Omental fat pad (tissue), 4 donors: ENCODE results near the gene NCDN. TPM values are rescaled to one million over a fixed set of nuclear protein-coding genes. Genes with fewer than 3 reads are reported as not detected.
A peak's percentile ranks its signal among the peaks of the same experiment; 100 is the strongest.

Experiments used
- ATAC-seq: fragments of 150-250 bp; one replicate; pipeline ENCODE4 v1.9.1; 2016; ENCODE audit warnings: mild to moderate bottlenecking, moderate library complexity; ENCODE audit not compliant: low FRiP score
- DNase-seq: peaks from one replicate; pipeline ENCODE4 v3.0.0-alpha.2; 2019; ENCODE audit warnings: low spot score
- total RNA-seq, 4 donors: library from RNA; depleted of rRNA; stranded (reverse); fragments of >200 nt; gene quantifications; one replicate each; pipeline ENCODE4 v1.1.0, GENCODE V29; 2016
- TF ChIP-seq, protein P1 (sequence below), 3 donors: fragments of 450-650 bp; IDR thresholded peaks; one replicate each; pipeline ENCODE4 v1.5.1; 2016 to 2017; ENCODE audit warnings: antibody characterized with exemption in 3 of 3, mild to moderate bottlenecking in 3 of 3, moderate library complexity in 2 of 3

NCDN gene
- 10 to 100 TPM; 12.2 to 20.9 (median 15.1) TPM for total RNA-seq

DNA sequence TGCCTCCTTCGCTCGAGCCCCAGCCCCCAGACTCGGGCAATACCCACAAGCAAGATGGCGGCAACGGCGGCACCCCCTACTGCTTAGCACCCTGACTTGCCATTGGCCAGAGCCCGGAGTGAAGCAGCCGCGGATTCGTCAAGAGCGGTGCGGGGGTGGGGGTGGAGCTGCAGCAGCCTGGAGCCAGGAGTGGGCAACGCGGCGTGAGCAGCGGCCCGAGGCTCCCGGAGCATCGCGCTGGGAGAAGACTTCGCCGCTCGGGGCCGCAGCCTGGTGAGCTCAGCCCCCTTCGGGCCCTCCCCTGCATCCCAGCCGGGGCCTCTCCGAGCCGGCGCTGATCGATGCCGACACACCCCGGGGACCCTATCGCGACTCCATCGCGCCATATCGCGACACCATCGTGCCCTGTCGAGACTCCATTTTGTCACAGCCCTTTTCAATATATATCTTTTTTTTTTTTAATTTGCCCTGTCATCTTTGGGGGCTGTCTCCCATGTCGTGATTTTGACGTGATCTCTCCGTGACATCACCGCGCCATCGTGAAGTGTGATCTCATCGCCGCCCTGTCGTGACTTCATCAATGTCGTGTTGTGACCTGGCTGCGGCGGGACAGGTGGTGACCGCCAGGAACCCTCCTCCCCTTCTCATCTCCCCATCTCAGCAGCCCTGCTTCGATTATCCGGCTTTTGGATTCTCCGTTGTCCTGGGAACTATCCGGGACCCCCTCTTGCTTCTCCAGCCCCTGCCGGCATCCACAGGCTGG, at the start of gene NCDN:
TSS of gene NCDN (plus strand) at position 189 of the 763 bp plus-strand sequence. CDS start at position 581, 392 bp downstream.
- ATAC-seq (peak; percentile 94), DNase-seq (peak; percentile 80)
- TF ChIP-seq, protein P1, sequence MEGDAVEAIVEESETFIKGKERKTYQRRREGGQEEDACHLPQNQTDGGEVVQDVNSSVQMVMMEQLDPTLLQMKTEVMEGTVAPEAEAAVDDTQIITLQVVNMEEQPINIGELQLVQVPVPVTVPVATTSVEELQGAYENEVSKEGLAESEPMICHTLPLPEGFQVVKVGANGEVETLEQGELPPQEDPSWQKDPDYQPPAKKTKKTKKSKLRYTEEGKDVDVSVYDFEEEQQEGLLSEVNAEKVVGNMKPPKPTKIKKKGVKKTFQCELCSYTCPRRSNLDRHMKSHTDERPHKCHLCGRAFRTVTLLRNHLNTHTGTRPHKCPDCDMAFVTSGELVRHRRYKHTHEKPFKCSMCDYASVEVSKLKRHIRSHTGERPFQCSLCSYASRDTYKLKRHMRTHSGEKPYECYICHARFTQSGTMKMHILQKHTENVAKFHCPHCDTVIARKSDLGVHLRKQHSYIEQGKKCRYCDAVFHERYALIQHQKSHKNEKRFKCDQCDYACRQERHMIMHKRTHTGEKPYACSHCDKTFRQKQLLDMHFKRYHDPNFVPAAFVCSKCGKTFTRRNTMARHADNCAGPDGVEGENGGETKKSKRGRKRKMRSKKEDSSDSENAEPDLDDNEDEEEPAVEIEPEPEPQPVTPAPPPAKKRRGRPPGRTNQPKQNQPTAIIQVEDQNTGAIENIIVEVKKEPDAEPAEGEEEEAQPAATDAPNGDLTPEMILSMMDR (IDR thresholded peaks at IDR 0.05): no peak

- TF ChIP-seq, protein P1 (IDR thresholded peaks at IDR 0.05): no peak
- no peak for DNase-seq
- ATAC-seq: no peak
Observed at GRCh38 chr1:35507947-35508346, 49.7 kb upstream of the NCDN start.

DNA sequence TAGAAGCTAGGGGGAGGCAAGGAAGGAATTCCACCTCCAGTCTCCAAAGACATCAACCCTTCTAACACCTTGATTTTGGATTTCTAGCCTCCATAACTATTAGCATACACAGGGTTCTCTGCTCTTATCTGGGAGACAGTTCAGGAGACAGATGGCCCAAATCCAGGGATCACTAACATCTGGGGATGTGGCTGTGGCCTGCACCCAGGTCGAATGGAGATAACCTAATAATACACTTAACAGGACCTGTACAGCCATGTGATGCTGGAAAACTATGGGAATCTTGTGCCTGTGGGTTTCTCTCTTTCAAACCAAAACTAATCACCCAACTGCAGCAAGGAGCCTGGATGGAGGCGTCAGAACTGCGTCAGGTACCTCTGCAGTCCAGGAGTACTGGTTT, 48.0 kb upstream of the NCDN start:
- DNase-seq: no peak
- no peak for ATAC-seq
- TF ChIP-seq, protein P1 (IDR thresholded peaks at IDR 0.05): no peak

DNA sequence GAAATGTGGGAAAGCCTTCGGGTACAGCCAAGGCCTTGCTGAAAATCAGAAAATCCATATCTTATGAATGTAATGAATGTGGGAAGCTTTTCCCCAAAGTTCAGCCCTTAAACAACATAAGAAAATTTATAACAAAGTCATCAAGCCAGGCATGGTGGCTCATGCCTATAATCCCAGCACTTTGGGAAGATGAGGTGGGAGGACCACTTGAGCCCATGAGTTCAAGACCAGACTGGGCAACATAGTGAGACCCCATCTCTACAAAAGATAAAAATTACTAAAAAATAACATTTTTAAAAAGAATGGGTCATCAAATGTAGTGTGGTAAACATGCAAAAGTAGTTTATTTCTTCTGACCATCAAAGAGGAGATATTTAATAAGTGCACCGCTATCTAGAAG, 46.3 kb upstream of the NCDN start:
- ATAC-seq (no peak), DNase-seq (no peak)
- TF ChIP-seq, protein P1 (IDR thresholded peaks at IDR 0.05): no peak

DNA sequence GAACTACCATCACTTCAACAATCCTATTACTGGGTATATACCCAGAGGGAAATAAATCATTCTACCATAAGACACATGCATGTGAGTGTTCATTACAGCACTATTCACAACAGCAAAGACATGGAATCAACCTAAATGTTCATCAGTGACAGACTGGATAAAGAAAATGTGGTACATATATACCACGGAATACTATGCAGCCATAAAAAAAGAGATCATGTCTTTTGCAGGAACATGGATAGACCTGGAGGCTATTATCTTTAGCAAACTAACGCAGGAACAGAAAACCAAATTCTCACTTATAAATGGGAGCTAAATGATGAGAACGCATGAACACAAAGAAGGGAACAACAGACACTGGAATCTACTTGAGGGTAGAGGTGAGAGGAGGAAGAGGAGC, 39.4 kb upstream of the NCDN start:
- no peak for DNase-seq
- TF ChIP-seq, protein P1 (IDR thresholded peaks at IDR 0.05): no peak
- ATAC-seq: no peak

DNA sequence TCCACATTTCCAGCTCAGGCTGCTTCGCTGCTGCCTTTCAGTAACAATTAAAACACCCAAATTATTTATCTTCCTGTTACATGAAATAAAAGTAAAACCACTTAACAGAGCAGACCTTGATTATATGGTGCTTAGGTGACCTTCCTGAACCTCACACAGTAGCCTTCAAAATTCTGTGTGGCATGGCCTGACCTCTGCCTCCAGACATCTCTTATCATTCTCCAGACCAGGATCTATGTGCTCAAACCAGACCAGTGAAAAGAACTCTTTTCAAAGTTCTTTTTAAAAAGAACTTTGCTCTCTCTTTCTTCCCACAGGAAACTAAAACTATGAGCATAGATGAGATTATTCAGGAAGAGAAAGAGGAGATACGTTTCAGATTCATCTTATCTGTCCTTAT, 38.2 kb upstream of the NCDN start:
- ATAC-seq (no peak), DNase-seq (no peak)
- TF ChIP-seq, protein P1 (IDR thresholded peaks at IDR 0.05): no peak

DNA sequence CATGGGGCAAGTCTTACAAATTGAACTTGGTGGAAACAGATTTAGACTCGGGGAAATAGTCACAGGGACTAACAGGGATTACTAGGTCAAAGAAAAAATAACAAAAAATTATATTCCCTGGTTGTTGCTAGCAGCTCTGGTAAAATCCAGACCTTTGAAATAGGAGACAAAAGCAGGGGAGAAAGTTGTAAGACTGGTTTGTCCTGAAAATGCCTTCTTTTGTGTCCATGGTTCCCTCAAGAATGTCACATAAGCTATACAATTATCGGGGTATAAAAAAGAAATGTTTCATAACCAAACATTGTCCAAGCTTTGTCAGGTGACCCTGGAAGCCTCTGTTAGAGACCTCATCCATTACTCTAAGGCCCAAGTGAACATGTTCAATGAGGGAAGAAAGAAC, 33.5 kb upstream of the NCDN start:
- DNase-seq: no peak
- no peak for ATAC-seq
- TF ChIP-seq, protein P1 (IDR thresholded peaks at IDR 0.05): no peak
